ENCODE results near the gene GRID2.

GRID2 gene

GRCh38 chr4:93722446-93722845 lies 1418.7 kb downstream of the GRID2 start:
- no peak for DNase-seq

- DNase-seq, result no peak
Observed at GRCh38 chr4:93730251-93730650, 1426.5 kb downstream of the GRID2 start.

- DNase-seq, result no peak
Observed at GRCh38 chr4:93730760-93731159, 1427.0 kb downstream of the GRID2 start.

DNA sequence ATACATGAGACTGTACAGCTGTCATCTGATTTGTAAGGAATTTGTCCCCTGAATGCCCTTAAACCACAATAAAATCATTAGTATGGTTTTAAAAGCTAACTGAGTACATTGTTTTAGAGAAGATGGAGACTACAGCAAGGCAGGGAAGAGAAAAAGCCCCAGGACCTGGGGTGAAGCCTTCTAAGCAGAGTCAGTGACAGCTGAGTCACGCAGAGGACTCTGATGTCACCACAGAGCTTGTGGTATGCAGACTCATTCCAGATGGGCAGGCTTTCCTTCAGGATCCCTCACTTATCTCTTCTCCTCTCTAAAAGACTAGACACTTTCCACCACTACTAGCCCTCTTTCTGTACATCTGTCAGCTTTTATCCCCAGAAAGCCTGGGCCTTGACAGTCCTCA lies 1427.7 kb downstream of the GRID2 start:
- no peak for DNase-seq

- no peak for DNase-seq
Observed at GRCh38 chr4:93732509-93732908, 1428.7 kb downstream of the GRID2 start.

DNA sequence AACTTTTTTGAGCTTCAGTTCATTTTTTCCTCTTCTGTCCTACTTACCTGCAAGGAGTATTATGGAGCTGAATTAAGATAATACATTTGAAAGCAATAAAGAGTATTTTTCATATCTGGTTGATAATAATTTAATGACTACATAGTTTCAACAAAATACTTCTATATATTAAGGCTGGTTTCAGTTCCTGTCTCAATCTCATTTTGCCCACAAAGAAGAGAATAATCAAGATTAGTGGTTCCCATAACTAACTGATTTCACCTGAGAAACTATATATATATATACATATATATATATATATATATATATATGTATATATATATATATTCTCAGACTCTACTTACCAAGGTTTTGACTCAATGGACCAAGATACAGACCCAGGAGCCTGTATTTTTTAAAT lies 1437.1 kb downstream of the GRID2 start:
- DNase-seq, result no peak

GRCh38 chr4:93743022-93743421 lies 1439.3 kb downstream of the GRID2 start:
- DNase-seq, result no peak

DNA sequence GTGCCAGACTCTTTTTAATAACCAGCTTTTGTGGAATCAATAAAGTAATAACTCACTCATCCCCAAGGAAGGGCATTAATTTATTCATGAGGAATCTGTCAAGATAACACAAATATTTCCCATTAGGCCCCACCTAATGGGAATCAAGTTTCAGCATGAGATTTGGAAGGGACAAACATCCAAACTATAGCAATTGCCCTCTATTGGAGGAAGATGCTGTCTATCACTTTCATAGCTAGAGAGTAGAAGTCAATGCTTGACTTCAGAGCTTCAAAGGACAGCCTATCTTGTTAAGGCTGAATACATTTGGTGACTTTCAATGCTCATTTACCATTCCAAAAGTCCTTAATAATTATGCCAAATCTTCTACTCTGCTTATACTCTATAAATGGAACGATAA lies 1439.9 kb downstream of the GRID2 start:
- no peak for DNase-seq

DNA sequence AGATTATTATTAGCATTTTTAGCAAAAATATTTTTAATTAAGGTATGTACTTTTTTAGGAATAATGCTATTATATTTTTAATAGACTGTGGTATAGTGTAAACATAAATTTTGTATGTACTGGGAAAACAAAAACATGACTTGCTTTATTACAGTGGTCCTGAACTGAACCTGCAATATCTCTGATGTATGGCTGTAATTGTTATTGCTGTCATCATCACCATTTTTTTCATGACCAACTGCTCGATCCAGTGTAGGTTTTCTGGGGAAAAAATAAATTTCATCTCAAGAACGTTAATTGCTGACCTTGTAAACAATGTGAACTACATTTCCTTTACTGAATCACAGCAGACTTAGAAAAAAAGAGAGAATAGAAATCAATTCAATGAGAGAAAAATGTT lies 1441.2 kb downstream of the GRID2 start:
- no peak for DNase-seq

DNA sequence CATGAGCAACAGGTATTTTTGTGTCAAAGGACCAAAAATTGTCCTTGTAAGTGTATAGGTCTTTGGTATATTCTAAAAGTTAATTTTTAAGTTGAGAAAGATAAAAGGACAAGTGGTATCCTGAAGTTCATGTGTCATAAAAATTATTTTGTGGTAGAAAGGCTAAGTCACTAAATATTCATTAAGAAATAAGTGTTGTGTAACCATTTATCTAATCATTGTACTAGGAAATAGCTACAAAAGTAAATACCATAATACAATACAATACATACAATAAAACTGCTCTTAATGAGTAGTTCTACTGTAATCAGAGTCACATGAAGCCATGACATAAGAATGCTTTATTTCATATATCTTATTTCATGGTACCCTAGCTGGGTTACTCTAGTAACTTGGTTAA lies 1442.3 kb downstream of the GRID2 start:
- DNase-seq, result no peak

- DNase-seq, result no peak
Observed at GRCh38 chr4:93747220-93747619, 1443.5 kb downstream of the GRID2 start.

- no peak for DNase-seq
Observed at GRCh38 chr4:93748373-93749291, 1444.9 kb downstream of the GRID2 start.

- no peak for DNase-seq
Observed at GRCh38 chr4:93749292-93749761, 1445.6 kb downstream of the GRID2 start.

GRCh38 chr4:93751411-93751810 lies 1447.6 kb downstream of the GRID2 start:
- no peak for DNase-seq

GRCh38 chr4:93756101-93756500 lies 1452.3 kb downstream of the GRID2 start:
- no peak for DNase-seq

DNA sequence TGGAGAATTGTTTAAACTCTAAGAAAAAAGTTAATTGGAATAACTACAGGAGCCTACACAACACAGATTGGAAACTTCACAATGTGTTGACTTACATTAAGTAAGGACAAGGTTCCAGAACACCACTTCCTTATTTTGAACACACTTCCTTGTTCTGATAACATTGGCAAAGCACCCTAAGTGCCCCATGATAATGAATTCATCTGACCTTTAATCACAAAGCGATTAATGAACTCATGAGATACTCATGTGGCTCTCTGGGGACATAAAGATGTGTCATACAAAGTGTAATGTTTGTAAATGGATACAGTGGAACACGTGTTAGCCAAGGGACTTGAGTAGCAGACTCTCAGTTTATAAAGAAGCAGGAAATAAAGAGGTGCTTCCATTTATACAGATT lies 1455.7 kb downstream of the GRID2 start:
- no peak for DNase-seq

DNA sequence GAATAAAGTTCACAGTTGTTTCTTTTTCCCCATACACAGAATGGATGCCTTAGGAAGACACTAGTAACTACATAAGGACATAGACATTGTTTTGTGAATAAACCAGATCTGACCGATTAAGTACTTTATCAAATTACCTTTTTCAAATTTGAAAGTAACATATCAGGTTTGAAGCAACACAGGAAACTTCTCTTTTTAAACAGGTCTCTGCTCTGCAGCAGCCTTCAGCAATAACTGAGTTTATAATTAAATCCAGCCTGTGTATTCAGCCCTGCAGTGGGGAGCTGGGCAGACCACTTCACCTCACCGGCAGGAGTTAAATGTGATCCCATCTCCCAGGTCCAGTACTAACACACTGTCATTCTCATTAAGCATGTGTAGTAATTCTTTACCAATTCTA lies 1456.5 kb downstream of the GRID2 start:
- DNase-seq, result no peak

- DNase-seq, result no peak
Observed at GRCh38 chr4:93761286-93761685, 1457.5 kb downstream of the GRID2 start.

GRCh38 chr4:93764639-93765246 lies 1461.0 kb downstream of the GRID2 start:
- peak; percentile 4 for DNase-seq

DNA sequence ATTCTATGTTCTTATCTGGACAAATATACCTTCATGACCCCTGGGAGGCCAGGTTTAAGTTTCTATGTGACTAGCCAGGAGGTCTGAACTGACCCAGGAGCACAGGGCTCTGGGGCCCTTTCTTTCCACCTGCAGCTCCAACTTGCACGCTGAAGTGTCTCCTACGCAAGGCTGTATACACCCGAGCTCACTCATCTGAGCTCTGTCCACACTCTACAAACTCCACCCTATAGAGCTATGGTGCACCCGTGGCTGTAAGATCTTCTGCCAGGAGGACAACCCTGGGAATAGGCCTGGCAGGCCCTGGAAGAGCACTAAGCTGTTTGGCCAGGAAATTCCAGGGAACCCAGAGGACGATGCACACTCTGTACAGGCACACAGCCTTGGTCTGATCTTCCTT lies 1464.2 kb downstream of the GRID2 start:
- DNase-seq, result no peak

DNA sequence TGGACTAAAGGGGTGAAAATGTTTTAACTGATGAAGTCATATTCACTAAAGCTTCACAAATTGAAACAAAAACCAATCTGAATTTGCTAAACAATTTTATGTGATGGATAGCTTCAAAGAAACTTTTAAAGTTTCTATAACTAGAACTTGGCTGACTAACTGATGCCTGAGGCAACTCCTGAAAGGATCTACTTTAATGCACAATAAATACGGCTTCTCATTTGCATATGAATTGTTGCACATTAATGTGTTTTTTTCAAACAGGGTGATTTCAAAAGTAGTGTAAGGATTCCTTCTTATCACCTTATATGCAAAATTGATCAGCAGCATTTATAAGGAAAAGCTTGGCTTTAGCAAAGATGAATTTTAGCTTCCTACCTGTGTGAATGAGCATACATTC lies 1466.4 kb downstream of the GRID2 start:
- DNase-seq, result no peak

DNA sequence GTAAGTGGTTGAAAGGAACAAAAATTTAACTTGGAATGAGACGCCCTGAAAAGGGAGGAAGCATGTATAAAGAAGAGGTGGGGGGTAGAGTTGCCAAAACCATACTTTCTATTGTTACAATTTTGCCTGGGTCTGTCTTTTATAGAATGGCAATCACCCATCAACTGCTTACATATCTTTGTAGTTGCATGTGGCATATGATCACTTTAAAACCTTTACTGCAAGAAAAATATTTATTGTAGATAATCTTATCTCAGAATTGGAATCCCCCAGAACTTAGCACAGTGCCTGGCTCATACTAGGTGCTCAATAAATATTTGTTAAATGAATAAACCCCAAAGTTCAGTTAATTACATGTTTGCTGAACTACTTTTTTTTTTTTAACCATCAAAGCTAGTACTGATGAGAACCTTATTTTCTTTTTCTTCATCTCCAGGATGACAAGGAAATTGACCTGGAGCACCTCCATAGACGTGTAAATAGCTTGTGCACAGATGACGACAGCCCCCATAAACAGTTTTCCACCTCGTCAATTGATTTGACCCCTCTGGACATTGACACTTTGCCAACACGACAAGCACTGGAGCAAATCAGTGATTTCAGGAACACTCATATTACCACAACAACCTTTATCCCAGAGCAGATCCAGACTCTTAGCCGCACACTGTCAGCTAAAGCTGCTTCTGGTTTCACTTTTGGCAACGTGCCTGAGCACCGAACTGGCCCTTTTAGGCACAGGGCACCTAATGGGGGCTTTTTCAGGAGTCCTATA lies 1468.1 kb downstream of the GRID2 start:
- no peak for DNase-seq

DNA sequence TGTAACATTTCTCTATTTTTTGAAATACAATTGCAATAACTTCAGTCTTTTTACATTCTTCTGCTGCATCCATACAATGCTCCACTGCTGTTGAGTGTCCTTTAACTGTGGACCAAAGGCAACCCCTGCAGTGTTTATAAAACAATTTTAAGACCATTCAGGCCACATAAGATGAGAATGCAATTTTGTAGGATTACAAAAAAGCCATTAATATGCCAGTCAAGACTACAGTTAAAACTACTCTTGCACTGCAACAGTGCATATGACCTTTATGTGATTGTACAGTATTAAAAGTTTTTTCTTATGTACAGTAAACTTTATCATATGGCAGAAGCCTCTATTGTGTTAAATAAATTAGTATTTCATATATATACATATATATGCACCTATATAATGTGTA lies 1469.1 kb downstream of the GRID2 start:
- DNase-seq, result no peak

DNA sequence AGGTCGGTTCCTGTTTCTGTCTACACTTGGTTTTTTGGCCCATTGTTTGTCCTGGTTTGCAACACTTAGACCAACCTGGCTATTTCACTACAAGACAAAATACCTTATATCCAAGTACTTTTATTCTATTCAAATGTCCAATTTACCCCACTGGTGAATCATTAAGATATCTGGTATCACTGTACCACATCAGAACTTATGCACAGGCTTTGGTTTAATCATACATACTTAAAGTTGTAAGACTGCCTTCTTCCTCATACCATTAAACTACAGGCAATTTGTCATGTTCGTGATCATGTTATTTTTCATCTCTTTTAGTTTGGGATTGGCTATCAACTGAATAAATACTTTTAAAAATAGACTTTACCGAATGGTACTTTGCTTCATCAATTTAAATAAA lies 1471.8 kb downstream of the GRID2 start:
- DNase-seq, result no peak
